GM23338 (cell line): ENCODE results near the gene STIM1. TPM values are rescaled to one million over a fixed set of nuclear protein-coding genes. Genes with fewer than 3 reads are reported as not detected.
"Not testable (repeated sequence)": the region's sequence is repeated elsewhere in the genome, so short reads cannot be mapped to it uniquely, and the experiment has no call there.

Source experiments
- ATAC-seq: fragments of 200-7000 bp; cut with Tn5 transposase; 3 replicates; pipeline ENCODE4 v1.9.1; 2020
- DNase-seq: peaks from one replicate; pipeline ENCODE4 v3.0.0-alpha.2; 2015; ENCODE audit warnings: low spot score
- H2AFZ ChIP-seq: fragments of 200-600 bp; sonication (generic); 2 replicates; pipeline ENCODE4 v1.8.0; 2016; ENCODE audit warnings: antibody characterized with exemption, mild to moderate bottlenecking, moderate library complexity
- H3F3A ChIP-seq: fragments of 200-600 bp; sonication (generic); replicated peaks from 2 replicates; pipeline ENCODE4 v1.8.0; 2017; ENCODE audit warnings: antibody characterized with exemption, mixed run types, low read depth
- H3K27ac ChIP-seq: fragments of 200-600 bp; sonication (generic); 2 replicates; pipeline ENCODE4 v1.6.1; 2016; ENCODE audit warnings: low read depth
- H3K27me3 ChIP-seq: fragments of 200-600 bp; sonication (generic); 2 replicates; pipeline ENCODE4 v1.8.0; 2016; ENCODE audit warnings: mild to moderate bottlenecking, mixed run types, moderate library complexity; ENCODE audit not compliant: insufficient read depth
- H3K36me3 ChIP-seq: fragments of 200-600 bp; sonication (generic); 2 replicates; pipeline ENCODE4 v1.8.0; 2016; ENCODE audit warnings: mild to moderate bottlenecking; ENCODE audit not compliant: insufficient read depth
- H3K4me1 ChIP-seq: fragments of 200-600 bp; sonication (generic); 2 replicates; pipeline ENCODE4 v1.8.0; 2016; ENCODE audit warnings: mild to moderate bottlenecking, moderate library complexity; ENCODE audit not compliant: insufficient read depth
- H3K4me2 ChIP-seq: fragments of 200-600 bp; sonication (generic); 2 replicates; pipeline ENCODE4 v1.7.1; 2017; ENCODE audit warnings: mixed run types
- H3K4me3 ChIP-seq: fragments of 200-600 bp; sonication (generic); 2 replicates; pipeline ENCODE4 v1.6.1; 2016; ENCODE audit warnings: mixed run types
- H3K79me2 ChIP-seq: fragments of 200-600 bp; sonication (generic); replicated peaks from 2 replicates; pipeline ENCODE4 v1.8.0; 2017; ENCODE audit warnings: mild to moderate bottlenecking; ENCODE audit not compliant: insufficient read depth
- H3K9me2 ChIP-seq: fragments of 200-600 bp; sonication (generic); 2 replicates; pipeline ENCODE4 v1.8.0; 2017; ENCODE audit not compliant: insufficient read depth
- H4K20me1 ChIP-seq: fragments of 200-600 bp; sonication (generic); replicated peaks from 2 replicates; pipeline ENCODE4 v1.8.0; 2017; ENCODE audit warnings: mild to moderate bottlenecking; ENCODE audit not compliant: insufficient read depth
- H3K27ac Mint-ChIP-seq: 2 replicates; pipeline ENCODE4 v1.8.0; 2020; ENCODE audit warnings: inconsistent platforms, mild to moderate bottlenecking, moderate library complexity, mixed read lengths
- H3K27me3 Mint-ChIP-seq: 3 replicates; pipeline ENCODE4 v1.8.0; 2022; ENCODE audit warnings: low read depth, mild to moderate bottlenecking, moderate library complexity, mixed read lengths, inconsistent platforms; ENCODE audit not compliant: insufficient read depth, poor library complexity
- H3K36me3 Mint-ChIP-seq: 3 replicates; pipeline ENCODE4 v1.8.0; 2021; ENCODE audit warnings: low read depth, mild to moderate bottlenecking, inconsistent platforms, moderate library complexity, mixed read lengths
- H3K4me1 Mint-ChIP-seq: 3 replicates; pipeline ENCODE4 v1.8.0; 2020; ENCODE audit warnings: mild to moderate bottlenecking, inconsistent platforms, mixed read lengths
- H3K4me3 Mint-ChIP-seq: 3 replicates; pipeline ENCODE4 v1.8.0; 2021; ENCODE audit warnings: moderate library complexity, mild to moderate bottlenecking, inconsistent platforms, mixed read lengths
- H3K9me3 Mint-ChIP-seq: 3 replicates; pipeline ENCODE4 v1.8.0; 2020; ENCODE audit warnings: moderate library complexity, mild to moderate bottlenecking, inconsistent platforms, mixed read lengths
- CREB1 ChIP-seq: fragments of 250-450 bp; sonication (Bioruptor Pico); IDR thresholded peaks from 2 replicates; pipeline ENCODE4 v1.5.0; 2020; ENCODE audit warnings: low read depth, mild to moderate bottlenecking, moderate library complexity
- EZH2 ChIP-seq: fragments of 200-600 bp; sonication (generic); IDR thresholded peaks from one replicate; pipeline ENCODE4 v1.8.0; 2017; ENCODE audit warnings: antibody characterized with exemption, mild to moderate bottlenecking, low read depth; ENCODE audit not compliant: unreplicated experiment
- EZH2phosphoT487 ChIP-seq: fragments of 200-600 bp; sonication (generic); IDR thresholded peaks from one replicate; pipeline ENCODE4 v1.8.1; 2018; ENCODE audit warnings: antibody characterized with exemption; ENCODE audit not compliant: unreplicated experiment
- POLR2AphosphoS5 ChIP-seq: IDR thresholded peaks from 2 replicates; pipeline ENCODE4 v1.6.1; 2016; ENCODE audit warnings: antibody characterized with exemption, low read depth
- ZNF114 ChIP-seq: fragments of 250-450 bp; sonication (Bioruptor Pico); IDR thresholded peaks from 2 replicates; pipeline ENCODE4 v1.5.0; 2020; ENCODE audit warnings: mild to moderate bottlenecking, moderate library complexity
- ZNF331 ChIP-seq: fragments of 250-450 bp; sonication (Bioruptor Pico); IDR thresholded peaks from 2 replicates; pipeline ENCODE4 v1.5.0; 2020; ENCODE audit warnings: low read depth, mild to moderate bottlenecking, moderate library complexity
- polyA plus RNA-seq: library from polyadenylated mRNA; unstranded; fragments of >200 nt; fragmentation: Nextera tagmentation; extraction: Ambion mirVana; gene quantifications from 2 replicates; pipeline ENCODE4 v1.2.1, GENCODE V29; 2016
- total RNA-seq: library from RNA; depleted of rRNA; stranded (reverse); fragments of >200 nt; shearing (Covaris generic); gene quantifications from 2 replicates; pipeline ENCODE4 v1.2.3, GENCODE V29; 2014
- TF ChIP-seq, protein P1 (sequence below): IDR thresholded peaks from 2 replicates; pipeline ENCODE4 v1.6.1; 2016; ENCODE audit warnings: antibody characterized with exemption
- TF ChIP-seq, protein P2 (sequence below): IDR thresholded peaks from one replicate; pipeline ENCODE4 v1.6.1; 2018; ENCODE audit warnings: antibody characterized with exemption; ENCODE audit not compliant: unreplicated experiment
- TF ChIP-seq, protein P3 (sequence below): fragments of 250-450 bp; sonication (Bioruptor Pico); IDR thresholded peaks from 2 replicates; pipeline ENCODE4 v1.5.0; 2020; ENCODE audit warnings: mild to moderate bottlenecking, moderate library complexity
- TF ChIP-seq, protein P4 (sequence below), 2 experiments: fragments of 200-600 bp in 1 of 2; sonication (generic) in 1 of 2; conservative IDR thresholded peaks; 2 replicates each; pipeline versions ENCODE4 v1.5.1 to v1.6.1; 2016 to 2017; ENCODE audit warnings: antibody characterized with exemption in 2 of 2, low read depth in 2 of 2, mild to moderate bottlenecking in 2 of 2, moderate library complexity in 1 of 2

STIM1 gene
- total and polyA plus RNA-seq, 2 experiments from 2014 or later, result 3.5 to 14.0 TPM

DNA sequence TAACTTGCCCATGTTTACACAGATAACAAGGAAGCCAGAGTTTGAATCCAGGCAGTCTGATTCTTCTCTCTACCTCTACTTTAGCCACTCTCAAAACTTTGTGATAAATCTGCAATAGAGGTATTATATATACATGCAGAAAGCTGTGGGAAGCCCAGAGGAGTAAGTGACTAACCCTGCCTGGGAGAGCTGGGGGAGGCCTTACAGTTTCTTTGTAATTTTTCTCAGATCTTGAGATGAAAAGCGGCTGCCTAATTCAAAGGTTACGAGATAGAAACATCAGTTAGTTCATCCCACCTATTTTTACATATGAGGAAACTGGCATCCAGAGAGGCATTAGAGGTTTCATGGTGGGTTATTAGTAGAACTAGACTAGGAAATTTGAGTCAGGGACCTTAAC is 4.9 kb downstream of the STIM1 start:
- Histone ChIP-seq H3K79me2 (0 out of 2 replicates have a peak, but pooled peaks cover 4% of the 10 kb centered on the region), H3K27me3 (peaks cover 19% of the 10 kb centered on the region), H3F3A (no peaks in the 10 kb centered on the region), H3K9me2 (no peaks in the 10 kb centered on the region), H3K4me3 (no peak overlapping the region), H3K36me3 (no peaks in the 10 kb centered on the region), H3K27ac (no peak overlapping the region), H3K4me2 (no peak overlapping the region), H2AFZ (no peak overlapping the region), H3K4me1 (peaks cover 37% of the 10 kb centered on the region), H4K20me1 (peaks cover 12% of the 10 kb centered on the region)
- Mint-ChIP-seq H3K4me3 (no peak overlapping the region), H3K36me3 (no peaks in the 10 kb centered on the region), H3K9me3 (no peaks in the 10 kb centered on the region), H3K27me3 (peaks cover 16% of the 10 kb centered on the region), H3K27ac (no peak overlapping the region), H3K4me1 (peaks cover 46% of the 10 kb centered on the region)
- DNase-seq, result no peak
- no peak for TF ChIP-seq CREB1 (CRISPR knock-in tag)
- TF ChIP-seq ZNF331, result no peak
- no peak for TF ChIP-seq EZH2phosphoT487
- TF ChIP-seq, protein P1, sequence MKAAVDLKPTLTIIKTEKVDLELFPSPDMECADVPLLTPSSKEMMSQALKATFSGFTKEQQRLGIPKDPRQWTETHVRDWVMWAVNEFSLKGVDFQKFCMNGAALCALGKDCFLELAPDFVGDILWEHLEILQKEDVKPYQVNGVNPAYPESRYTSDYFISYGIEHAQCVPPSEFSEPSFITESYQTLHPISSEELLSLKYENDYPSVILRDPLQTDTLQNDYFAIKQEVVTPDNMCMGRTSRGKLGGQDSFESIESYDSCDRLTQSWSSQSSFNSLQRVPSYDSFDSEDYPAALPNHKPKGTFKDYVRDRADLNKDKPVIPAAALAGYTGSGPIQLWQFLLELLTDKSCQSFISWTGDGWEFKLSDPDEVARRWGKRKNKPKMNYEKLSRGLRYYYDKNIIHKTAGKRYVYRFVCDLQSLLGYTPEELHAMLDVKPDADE, result no peak
- no peak for TF ChIP-seq ZNF114 (CRISPR knock-in tag)
- TF ChIP-seq EZH2, result no peak
- TF ChIP-seq, protein P2, sequence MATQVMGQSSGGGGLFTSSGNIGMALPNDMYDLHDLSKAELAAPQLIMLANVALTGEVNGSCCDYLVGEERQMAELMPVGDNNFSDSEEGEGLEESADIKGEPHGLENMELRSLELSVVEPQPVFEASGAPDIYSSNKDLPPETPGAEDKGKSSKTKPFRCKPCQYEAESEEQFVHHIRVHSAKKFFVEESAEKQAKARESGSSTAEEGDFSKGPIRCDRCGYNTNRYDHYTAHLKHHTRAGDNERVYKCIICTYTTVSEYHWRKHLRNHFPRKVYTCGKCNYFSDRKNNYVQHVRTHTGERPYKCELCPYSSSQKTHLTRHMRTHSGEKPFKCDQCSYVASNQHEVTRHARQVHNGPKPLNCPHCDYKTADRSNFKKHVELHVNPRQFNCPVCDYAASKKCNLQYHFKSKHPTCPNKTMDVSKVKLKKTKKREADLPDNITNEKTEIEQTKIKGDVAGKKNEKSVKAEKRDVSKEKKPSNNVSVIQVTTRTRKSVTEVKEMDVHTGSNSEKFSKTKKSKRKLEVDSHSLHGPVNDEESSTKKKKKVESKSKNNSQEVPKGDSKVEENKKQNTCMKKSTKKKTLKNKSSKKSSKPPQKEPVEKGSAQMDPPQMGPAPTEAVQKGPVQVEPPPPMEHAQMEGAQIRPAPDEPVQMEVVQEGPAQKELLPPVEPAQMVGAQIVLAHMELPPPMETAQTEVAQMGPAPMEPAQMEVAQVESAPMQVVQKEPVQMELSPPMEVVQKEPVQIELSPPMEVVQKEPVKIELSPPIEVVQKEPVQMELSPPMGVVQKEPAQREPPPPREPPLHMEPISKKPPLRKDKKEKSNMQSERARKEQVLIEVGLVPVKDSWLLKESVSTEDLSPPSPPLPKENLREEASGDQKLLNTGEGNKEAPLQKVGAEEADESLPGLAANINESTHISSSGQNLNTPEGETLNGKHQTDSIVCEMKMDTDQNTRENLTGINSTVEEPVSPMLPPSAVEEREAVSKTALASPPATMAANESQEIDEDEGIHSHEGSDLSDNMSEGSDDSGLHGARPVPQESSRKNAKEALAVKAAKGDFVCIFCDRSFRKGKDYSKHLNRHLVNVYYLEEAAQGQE, result no peak
- no peak for TF ChIP-seq POLR2AphosphoS5
- TF ChIP-seq, protein P3, sequence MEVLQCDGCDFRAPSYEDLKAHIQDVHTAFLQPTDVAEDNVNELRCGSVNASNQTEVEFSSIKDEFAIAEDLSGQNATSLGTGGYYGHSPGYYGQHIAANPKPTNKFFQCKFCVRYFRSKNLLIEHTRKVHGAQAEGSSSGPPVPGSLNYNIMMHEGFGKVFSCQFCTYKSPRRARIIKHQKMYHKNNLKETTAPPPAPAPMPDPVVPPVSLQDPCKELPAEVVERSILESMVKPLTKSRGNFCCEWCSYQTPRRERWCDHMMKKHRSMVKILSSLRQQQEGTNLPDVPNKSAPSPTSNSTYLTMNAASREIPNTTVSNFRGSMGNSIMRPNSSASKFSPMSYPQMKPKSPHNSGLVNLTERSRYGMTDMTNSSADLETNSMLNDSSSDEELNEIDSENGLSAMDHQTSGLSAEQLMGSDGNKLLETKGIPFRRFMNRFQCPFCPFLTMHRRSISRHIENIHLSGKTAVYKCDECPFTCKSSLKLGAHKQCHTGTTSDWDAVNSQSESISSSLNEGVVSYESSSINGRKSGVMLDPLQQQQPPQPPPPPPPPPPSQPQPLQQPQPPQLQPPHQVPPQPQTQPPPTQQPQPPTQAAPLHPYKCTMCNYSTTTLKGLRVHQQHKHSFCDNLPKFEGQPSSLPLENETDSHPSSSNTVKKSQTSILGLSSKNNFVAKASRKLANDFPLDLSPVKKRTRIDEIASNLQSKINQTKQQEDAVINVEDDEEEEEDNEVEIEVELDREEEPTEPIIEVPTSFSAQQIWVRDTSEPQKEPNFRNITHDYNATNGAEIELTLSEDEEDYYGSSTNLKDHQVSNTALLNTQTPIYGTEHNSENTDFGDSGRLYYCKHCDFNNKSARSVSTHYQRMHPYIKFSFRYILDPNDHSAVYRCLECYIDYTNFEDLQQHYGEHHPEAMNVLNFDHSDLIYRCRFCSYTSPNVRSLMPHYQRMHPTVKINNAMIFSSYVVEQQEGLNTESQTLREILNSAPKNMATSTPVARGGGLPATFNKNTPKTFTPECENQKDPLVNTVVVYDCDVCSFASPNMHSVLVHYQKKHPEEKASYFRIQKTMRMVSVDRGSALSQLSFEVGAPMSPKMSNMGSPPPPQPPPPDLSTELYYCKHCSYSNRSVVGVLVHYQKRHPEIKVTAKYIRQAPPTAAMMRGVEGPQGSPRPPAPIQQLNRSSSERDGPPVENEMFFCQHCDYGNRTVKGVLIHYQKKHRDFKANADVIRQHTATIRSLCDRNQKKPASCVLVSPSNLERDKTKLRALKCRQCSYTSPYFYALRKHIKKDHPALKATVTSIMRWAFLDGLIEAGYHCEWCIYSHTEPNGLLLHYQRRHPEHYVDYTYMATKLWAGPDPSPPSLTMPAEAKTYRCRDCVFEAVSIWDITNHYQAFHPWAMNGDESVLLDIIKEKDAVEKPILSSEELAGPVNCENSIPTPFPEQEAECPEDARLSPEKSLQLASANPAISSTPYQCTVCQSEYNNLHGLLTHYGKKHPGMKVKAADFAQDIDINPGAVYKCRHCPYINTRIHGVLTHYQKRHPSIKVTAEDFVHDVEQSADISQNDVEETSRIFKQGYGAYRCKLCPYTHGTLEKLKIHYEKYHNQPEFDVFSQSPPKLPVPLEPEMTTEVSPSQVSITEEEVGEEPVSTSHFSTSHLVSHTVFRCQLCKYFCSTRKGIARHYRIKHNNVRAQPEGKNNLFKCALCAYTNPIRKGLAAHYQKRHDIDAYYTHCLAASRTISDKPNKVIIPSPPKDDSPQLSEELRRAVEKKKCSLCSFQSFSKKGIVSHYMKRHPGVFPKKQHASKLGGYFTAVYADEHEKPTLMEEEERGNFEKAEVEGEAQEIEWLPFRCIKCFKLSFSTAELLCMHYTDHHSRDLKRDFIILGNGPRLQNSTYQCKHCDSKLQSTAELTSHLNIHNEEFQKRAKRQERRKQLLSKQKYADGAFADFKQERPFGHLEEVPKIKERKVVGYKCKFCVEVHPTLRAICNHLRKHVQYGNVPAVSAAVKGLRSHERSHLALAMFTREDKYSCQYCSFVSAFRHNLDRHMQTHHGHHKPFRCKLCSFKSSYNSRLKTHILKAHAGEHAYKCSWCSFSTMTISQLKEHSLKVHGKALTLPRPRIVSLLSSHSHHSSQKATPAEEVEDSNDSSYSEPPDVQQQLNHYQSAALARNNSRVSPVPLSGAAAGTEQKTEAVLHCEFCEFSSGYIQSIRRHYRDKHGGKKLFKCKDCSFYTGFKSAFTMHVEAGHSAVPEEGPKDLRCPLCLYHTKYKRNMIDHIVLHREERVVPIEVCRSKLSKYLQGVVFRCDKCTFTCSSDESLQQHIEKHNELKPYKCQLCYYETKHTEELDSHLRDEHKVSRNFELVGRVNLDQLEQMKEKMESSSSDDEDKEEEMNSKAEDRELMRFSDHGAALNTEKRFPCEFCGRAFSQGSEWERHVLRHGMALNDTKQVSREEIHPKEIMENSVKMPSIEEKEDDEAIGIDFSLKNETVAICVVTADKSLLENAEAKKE (CRISPR knock-in tag), result no peak
- TF ChIP-seq, protein P4, sequence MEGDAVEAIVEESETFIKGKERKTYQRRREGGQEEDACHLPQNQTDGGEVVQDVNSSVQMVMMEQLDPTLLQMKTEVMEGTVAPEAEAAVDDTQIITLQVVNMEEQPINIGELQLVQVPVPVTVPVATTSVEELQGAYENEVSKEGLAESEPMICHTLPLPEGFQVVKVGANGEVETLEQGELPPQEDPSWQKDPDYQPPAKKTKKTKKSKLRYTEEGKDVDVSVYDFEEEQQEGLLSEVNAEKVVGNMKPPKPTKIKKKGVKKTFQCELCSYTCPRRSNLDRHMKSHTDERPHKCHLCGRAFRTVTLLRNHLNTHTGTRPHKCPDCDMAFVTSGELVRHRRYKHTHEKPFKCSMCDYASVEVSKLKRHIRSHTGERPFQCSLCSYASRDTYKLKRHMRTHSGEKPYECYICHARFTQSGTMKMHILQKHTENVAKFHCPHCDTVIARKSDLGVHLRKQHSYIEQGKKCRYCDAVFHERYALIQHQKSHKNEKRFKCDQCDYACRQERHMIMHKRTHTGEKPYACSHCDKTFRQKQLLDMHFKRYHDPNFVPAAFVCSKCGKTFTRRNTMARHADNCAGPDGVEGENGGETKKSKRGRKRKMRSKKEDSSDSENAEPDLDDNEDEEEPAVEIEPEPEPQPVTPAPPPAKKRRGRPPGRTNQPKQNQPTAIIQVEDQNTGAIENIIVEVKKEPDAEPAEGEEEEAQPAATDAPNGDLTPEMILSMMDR (conservative IDR thresholded peaks at IDR 0.05; ENCODE audit: low read depth in 2 of 2), result no peak
- no peak for ATAC-seq

DNA sequence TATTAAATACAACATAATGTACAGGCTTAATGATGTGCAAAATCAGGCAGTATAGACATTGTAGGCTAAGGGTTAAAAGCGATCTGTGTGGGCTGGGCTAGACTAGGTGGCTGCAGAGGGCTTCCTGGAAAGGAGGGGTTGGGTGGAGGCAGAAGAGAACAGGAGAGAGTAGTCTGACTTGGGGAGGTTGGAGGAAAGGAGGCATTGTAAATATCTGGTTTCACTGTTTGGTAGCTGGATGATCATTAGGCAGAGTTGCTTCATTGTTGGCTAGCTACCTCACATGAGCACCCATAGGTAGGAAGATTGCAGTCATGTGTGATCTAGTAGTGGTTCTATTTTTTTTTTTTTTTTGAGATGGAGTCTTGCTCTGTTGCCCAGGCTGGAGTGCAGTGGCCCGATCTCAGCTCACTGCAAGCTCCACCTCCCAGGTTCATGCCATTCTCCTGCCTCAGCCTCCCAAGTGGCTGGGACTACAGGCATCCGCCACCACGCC is 5.5 kb downstream of the STIM1 start:
- DNase-seq, H3K36me3 ChIP-seq, H2AFZ ChIP-seq, H3K27ac ChIP-seq, H3K79me2 ChIP-seq, H3K4me3 ChIP-seq, H3F3A ChIP-seq, H3K4me2 ChIP-seq, H3K9me3 Mint-ChIP-seq, H3K36me3 Mint-ChIP-seq, H3K4me3 Mint-ChIP-seq, H3K9me2 ChIP-seq, H3K27ac Mint-ChIP-seq, ATAC-seq: not testable (repeated sequence)
- Mint-ChIP-seq H3K4me1 (peaks cover 51% of the 10 kb centered on the region), H3K27me3 (peaks cover 16% of the 10 kb centered on the region)
- Histone ChIP-seq H3K4me1 (peaks cover 40% of the 10 kb centered on the region), H3K27me3 (peaks cover 18% of the 10 kb centered on the region), H4K20me1 (peaks cover 12% of the 10 kb centered on the region)
